Measurements from ENCODE around the gene SPTBN4.
A peak's percentile ranks its signal among the peaks of the same experiment; 100 is the strongest.

Gene SPTBN4

GRCh38 chr19:40598121-40598917, 131.5 kb downstream of the SPTBN4 start:
- H3K4me3 ChIP-seq (ENCODE audit: low read depth, low read length) = no peak overlapping the region
- H3K27me3 ChIP-seq (ENCODE audit: control insufficient read depth, insufficient read depth, low read length) = no peaks in the 10 kb centered on the region

GRCh38 chr19:40598918-40599307, 132.1 kb downstream of the SPTBN4 start:
- peaks cover 19% of the 10 kb centered on the region for H3K4me1 ChIP-seq
- H3K9ac ChIP-seq = no peak overlapping the region
- H3K9me3 ChIP-seq (ENCODE audit: control insufficient read depth, low read length) = no peaks in the 10 kb centered on the region
- no peak overlapping the region for H3K4me2 ChIP-seq (ENCODE audit: low read length)
- no peak overlapping the region for H3K27ac ChIP-seq
- H3K79me2 ChIP-seq = no peaks in the 10 kb centered on the region
- H2AFZ ChIP-seq = no peak overlapping the region
- H3K36me3 ChIP-seq (ENCODE audit: control insufficient read depth, insufficient read depth, low read length) = no peaks in the 10 kb centered on the region
- TF ChIP-seq CTCF (IDR thresholded peaks at IDR 0.05) = no peak
- H3K4me3 ChIP-seq (ENCODE audit: low read depth, low read length) = no peak overlapping the region
- H3K27me3 ChIP-seq (ENCODE audit: control insufficient read depth, insufficient read depth, low read length) = no peaks in the 10 kb centered on the region

More at GRCh38 chr19:40598121-40598917, 131.5 kb downstream of the SPTBN4 start:
- H3K4me1 ChIP-seq = peaks cover 19% of the 10 kb centered on the region
- H3K79me2 ChIP-seq = no peaks in the 10 kb centered on the region
- peak overlapping the region; percentile 11 for H3K4me2 ChIP-seq (ENCODE audit: low read length)
- H3K27ac ChIP-seq = no peak overlapping the region
- H3K9me3 ChIP-seq (ENCODE audit: control insufficient read depth, low read length) = no peaks in the 10 kb centered on the region
- no peaks in the 10 kb centered on the region for H3K36me3 ChIP-seq (ENCODE audit: control insufficient read depth, insufficient read depth, low read length)
- no peak overlapping the region for H3K9ac ChIP-seq
- H2AFZ ChIP-seq = peak overlapping the region; percentile 14
- peak; percentile 98 for TF ChIP-seq CTCF (IDR thresholded peaks at IDR 0.05)

- H3K4me3 ChIP-seq (ENCODE audit: low read depth, low read length) = no peak overlapping the region
- H2AFZ ChIP-seq = peak overlapping the region; percentile 39
- H3K9me3 ChIP-seq (ENCODE audit: control insufficient read depth, low read length) = no peaks in the 10 kb centered on the region
- H3K4me2 ChIP-seq (ENCODE audit: low read length) = no peak overlapping the region
- no peaks in the 10 kb centered on the region for H3K79me2 ChIP-seq
- H3K27me3 ChIP-seq (ENCODE audit: control insufficient read depth, insufficient read depth, low read length) = no peaks in the 10 kb centered on the region
- H3K9ac ChIP-seq = no peak overlapping the region
- H3K4me1 ChIP-seq = peaks cover 19% of the 10 kb centered on the region
- no peak overlapping the region for H3K27ac ChIP-seq
- TF ChIP-seq CTCF (IDR thresholded peaks at IDR 0.05) = no peak
- no peaks in the 10 kb centered on the region for H3K36me3 ChIP-seq (ENCODE audit: control insufficient read depth, insufficient read depth, low read length)
Measured at GRCh38 chr19:40599331-40599901, 132.6 kb downstream of the SPTBN4 start.

- H3K27ac ChIP-seq = no peak overlapping the region
- no peak overlapping the region for H3K4me3 ChIP-seq (ENCODE audit: low read depth, low read length)
- H2AFZ ChIP-seq = peak overlapping the region; percentile 39
- TF ChIP-seq CTCF (IDR thresholded peaks at IDR 0.05) = no peak
- H3K79me2 ChIP-seq = no peaks in the 10 kb centered on the region
- H3K9me3 ChIP-seq (ENCODE audit: control insufficient read depth, low read length) = no peaks in the 10 kb centered on the region
- no peaks in the 10 kb centered on the region for H3K27me3 ChIP-seq (ENCODE audit: control insufficient read depth, insufficient read depth, low read length)
- peaks cover 19% of the 10 kb centered on the region for H3K4me1 ChIP-seq
- no peak overlapping the region for H3K4me2 ChIP-seq (ENCODE audit: low read length)
- no peaks in the 10 kb centered on the region for H3K36me3 ChIP-seq (ENCODE audit: control insufficient read depth, insufficient read depth, low read length)
- no peak overlapping the region for H3K9ac ChIP-seq
Measured at GRCh38 chr19:40599902-40600569, 133.2 kb downstream of the SPTBN4 start.

Measured in parathyroid adenoma (tissue), 2 donors.